ENCODE results near the gene ATP6V1C2.

Gene ATP6V1C2

DNA sequence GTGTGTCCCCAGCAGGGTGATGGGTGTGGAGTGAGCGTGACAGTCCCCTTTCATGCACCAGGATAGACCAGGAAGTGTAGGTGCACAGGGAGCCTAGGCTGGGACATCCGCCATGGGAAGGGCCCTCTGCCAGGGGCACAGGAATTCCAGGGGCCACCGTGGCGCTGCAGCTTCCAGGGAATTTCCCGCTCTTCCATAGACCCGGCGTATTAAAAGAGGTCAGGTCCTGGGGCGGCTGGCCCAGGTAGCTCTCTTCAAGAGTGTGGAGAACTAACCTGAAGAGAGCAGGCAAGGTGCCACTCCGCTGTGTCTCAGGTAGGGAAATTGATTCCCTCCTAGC, 42.0 kb downstream of the ATP6V1C2 start:
- H4K91ac ChIP-seq (ENCODE audit: low read depth, low read length): no peak overlapping the region
- no peaks in the 10 kb centered on the region for H3K27me3 ChIP-seq (ENCODE audit: insufficient read depth, low read length)
- no peak overlapping the region for H2BK12ac ChIP-seq (ENCODE audit: low read length)
- H3K4ac ChIP-seq (ENCODE audit: low read depth, low read length): no peak overlapping the region
- peak overlapping the region; percentile 10 for H2AK5ac ChIP-seq (ENCODE audit: low read length)
- H3K36me3 ChIP-seq (ENCODE audit: control insufficient read depth in 1 of 2, insufficient read depth in 2 of 2, low read length in 2 of 2): peaks cover 0 to 3% of the 10 kb centered on the region in 2 experiments
- no peak overlapping the region for H3K9ac ChIP-seq (ENCODE audit: low read length)
- no peak overlapping the region for H2BK5ac ChIP-seq (ENCODE audit: low read depth, low read length, poor library complexity)
- H3K79me1 ChIP-seq (ENCODE audit: low read length): peaks cover 2% of the 10 kb centered on the region
- H3K4me3 ChIP-seq (ENCODE audit: low read depth, low read length): no peak overlapping the region
- H3K23ac ChIP-seq (ENCODE audit: low read length): no peak overlapping the region
- no peak overlapping the region for H4K8ac ChIP-seq (ENCODE audit: low read depth, low read length)
- no peak overlapping the region for H2BK120ac ChIP-seq (ENCODE audit: insufficient read depth, low read length, poor library complexity)
- no peak overlapping the region for H3K4me2 ChIP-seq (ENCODE audit: low read length)
- no peak for DNase-seq
- H3K27ac ChIP-seq (ENCODE audit: low read depth, low read length): no peak overlapping the region
- no peak overlapping the region for H3K18ac ChIP-seq (ENCODE audit: low read length)
- peaks cover 13 to 14% of the 10 kb centered on the region in 2 experiments for H3K4me1 ChIP-seq (ENCODE audit: control insufficient read depth in 1 of 2, insufficient read depth in 2 of 2, low read length in 2 of 2)
- no peak overlapping the region for H4K12ac ChIP-seq (ENCODE audit: low read depth, low read length)
- H3K79me2 ChIP-seq (ENCODE audit: control insufficient read depth, insufficient read depth, low read length, poor library complexity): no peaks in the 10 kb centered on the region
- no CpG with 5 or more reads among the region's 9 CpGs for WGBS (ENCODE audit: extremely low coverage, insufficient coverage, insufficient read length)
- peaks cover 2% of the 10 kb centered on the region for H3K9me3 ChIP-seq (ENCODE audit: insufficient read depth, low read depth, low read length)
- H2AFZ ChIP-seq (ENCODE audit: insufficient read depth, low read length, poor library complexity): no peak overlapping the region
- H3K14ac ChIP-seq (ENCODE audit: low read length): no peak overlapping the region

DNA sequence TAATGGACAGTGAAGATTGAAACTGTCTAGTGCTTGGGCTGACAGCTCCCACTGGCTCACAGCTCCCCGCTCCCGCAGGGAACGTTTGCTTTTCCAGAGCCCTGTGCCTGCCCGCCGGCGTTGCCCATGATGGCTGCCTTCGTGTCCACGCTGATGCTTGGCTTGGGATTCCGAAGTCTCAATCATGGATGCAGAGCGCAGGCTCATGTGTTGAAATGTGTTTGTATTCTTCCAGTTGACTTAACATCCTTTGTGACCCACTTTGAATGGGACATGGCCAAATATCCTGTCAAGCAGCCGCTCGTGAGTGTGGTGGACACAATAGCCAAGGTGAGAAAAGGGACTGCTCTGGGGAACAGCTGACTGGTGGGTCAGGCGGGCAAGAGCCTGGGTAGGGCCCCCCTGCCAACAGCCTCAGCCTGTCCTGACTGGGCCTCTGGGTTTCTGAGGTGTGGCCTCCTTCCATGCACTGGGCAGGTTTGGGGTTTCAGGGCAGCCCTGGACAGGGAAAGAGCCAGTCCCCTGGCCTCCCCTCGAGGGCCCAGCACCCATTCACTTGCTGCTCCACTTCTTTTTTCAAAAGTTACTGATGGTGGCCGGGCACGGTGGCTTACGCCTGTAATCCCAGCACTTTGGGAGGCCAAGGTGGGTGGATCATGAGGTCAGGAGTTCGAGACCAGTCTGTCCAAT, 42.8 kb downstream of the ATP6V1C2 start:
- peaks cover 2% of the 10 kb centered on the region for H3K9me3 ChIP-seq (ENCODE audit: insufficient read depth, low read depth, low read length)
- no peaks in the 10 kb centered on the region for H3K79me2 ChIP-seq (ENCODE audit: control insufficient read depth, insufficient read depth, low read length, poor library complexity)
- no peak overlapping the region for H4K91ac ChIP-seq (ENCODE audit: low read depth, low read length)
- no peak overlapping the region for H2BK120ac ChIP-seq (ENCODE audit: insufficient read depth, low read length, poor library complexity)
- no peak overlapping the region for H2BK5ac ChIP-seq (ENCODE audit: low read depth, low read length, poor library complexity)
- no peak overlapping the region for H3K4me3 ChIP-seq (ENCODE audit: low read depth, low read length)
- DNase-seq: no peak
- H3K27ac ChIP-seq (ENCODE audit: low read depth, low read length): no peak overlapping the region
- H3K27me3 ChIP-seq (ENCODE audit: insufficient read depth, low read length): no peaks in the 10 kb centered on the region
- H2BK12ac ChIP-seq (ENCODE audit: low read length): no peak overlapping the region
- no peak overlapping the region for H2AK5ac ChIP-seq (ENCODE audit: low read length)
- no peak overlapping the region for H4K12ac ChIP-seq (ENCODE audit: low read depth, low read length)
- peaks cover 12 to 13% of the 10 kb centered on the region in 2 experiments for H3K4me1 ChIP-seq (ENCODE audit: control insufficient read depth in 1 of 2, insufficient read depth in 2 of 2, low read length in 2 of 2)
- H2AFZ ChIP-seq (ENCODE audit: insufficient read depth, low read length, poor library complexity): no peak overlapping the region
- H4K8ac ChIP-seq (ENCODE audit: low read depth, low read length): no peak overlapping the region
- no peak overlapping the region for H3K4ac ChIP-seq (ENCODE audit: low read depth, low read length)
- no peak overlapping the region for H3K4me2 ChIP-seq (ENCODE audit: low read length)
- H3K18ac ChIP-seq (ENCODE audit: low read length): no peak overlapping the region
- no peak overlapping the region for H3K23ac ChIP-seq (ENCODE audit: low read length)
- H3K36me3 ChIP-seq (ENCODE audit: control insufficient read depth in 1 of 2, insufficient read depth in 2 of 2, low read length in 2 of 2): peaks cover 2% of the 10 kb centered on the region in 2 experiments
- no peak overlapping the region for H3K9ac ChIP-seq (ENCODE audit: low read length)
- H3K14ac ChIP-seq (ENCODE audit: low read length): no peak overlapping the region
- H3K79me1 ChIP-seq (ENCODE audit: low read length): no peaks in the 10 kb centered on the region
- WGBS (ENCODE audit: extremely low coverage, insufficient coverage, insufficient read length): no CpG with 5 or more reads among the region's 18 CpGs

DNA sequence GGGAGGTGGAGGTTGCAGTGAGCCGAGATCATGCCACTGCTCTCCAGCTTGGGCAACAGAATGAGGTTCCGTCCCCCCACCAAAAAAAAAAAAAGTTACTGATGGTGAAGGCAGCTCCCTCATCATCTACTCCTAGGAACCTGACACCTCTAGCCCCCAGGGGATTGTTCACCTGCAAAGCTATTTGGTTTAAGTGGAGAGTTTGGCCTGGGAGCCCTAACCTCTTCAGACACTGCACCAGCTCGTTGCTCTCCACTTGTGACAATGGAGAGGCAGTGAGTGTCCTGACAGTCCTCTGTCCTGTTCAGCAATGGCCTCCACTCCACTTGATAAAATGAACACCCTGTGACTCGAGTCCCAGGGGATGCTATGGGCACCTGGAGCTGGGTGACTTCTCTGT, 43.5 kb downstream of the ATP6V1C2 start:
- DNase-seq: no peak
- peaks cover 0 to 2% of the 10 kb centered on the region in 2 experiments for H3K36me3 ChIP-seq (ENCODE audit: control insufficient read depth in 1 of 2, insufficient read depth in 2 of 2, low read length in 2 of 2)
- no peak overlapping the region for H2BK5ac ChIP-seq (ENCODE audit: low read depth, low read length, poor library complexity)
- no peak overlapping the region for H2BK120ac ChIP-seq (ENCODE audit: insufficient read depth, low read length, poor library complexity)
- H3K4me2 ChIP-seq (ENCODE audit: low read length): no peak overlapping the region
- WGBS (ENCODE audit: extremely low coverage, insufficient coverage, insufficient read length): no CpG with 5 or more reads among the region's 4 CpGs
- H3K4me3 ChIP-seq (ENCODE audit: low read depth, low read length): no peak overlapping the region
- no peak overlapping the region for H3K14ac ChIP-seq (ENCODE audit: low read length)
- no peaks in the 10 kb centered on the region for H3K79me1 ChIP-seq (ENCODE audit: low read length)
- peak overlapping the region; percentile 40 for H4K91ac ChIP-seq (ENCODE audit: low read depth, low read length)
- H2BK12ac ChIP-seq (ENCODE audit: low read length): no peak overlapping the region
- H2AFZ ChIP-seq (ENCODE audit: insufficient read depth, low read length, poor library complexity): no peak overlapping the region
- no peak overlapping the region for H3K9ac ChIP-seq (ENCODE audit: low read length)
- H3K79me2 ChIP-seq (ENCODE audit: control insufficient read depth, insufficient read depth, low read length, poor library complexity): no peaks in the 10 kb centered on the region
- H3K27me3 ChIP-seq (ENCODE audit: insufficient read depth, low read length): no peaks in the 10 kb centered on the region
- H2AK5ac ChIP-seq (ENCODE audit: low read length): no peak overlapping the region
- no peak overlapping the region for H3K18ac ChIP-seq (ENCODE audit: low read length)
- H4K12ac ChIP-seq (ENCODE audit: low read depth, low read length): no peak overlapping the region
- H3K9me3 ChIP-seq (ENCODE audit: insufficient read depth, low read depth, low read length): peaks cover 2% of the 10 kb centered on the region
- no peak overlapping the region for H3K4ac ChIP-seq (ENCODE audit: low read depth, low read length)
- peaks cover 12 to 13% of the 10 kb centered on the region in 2 experiments for H3K4me1 ChIP-seq (ENCODE audit: control insufficient read depth in 1 of 2, insufficient read depth in 2 of 2, low read length in 2 of 2)
- peak overlapping the region; percentile 36 for H4K8ac ChIP-seq (ENCODE audit: low read depth, low read length)
- H3K23ac ChIP-seq (ENCODE audit: low read length): no peak overlapping the region
- H3K27ac ChIP-seq (ENCODE audit: low read depth, low read length): no peak overlapping the region

DNA sequence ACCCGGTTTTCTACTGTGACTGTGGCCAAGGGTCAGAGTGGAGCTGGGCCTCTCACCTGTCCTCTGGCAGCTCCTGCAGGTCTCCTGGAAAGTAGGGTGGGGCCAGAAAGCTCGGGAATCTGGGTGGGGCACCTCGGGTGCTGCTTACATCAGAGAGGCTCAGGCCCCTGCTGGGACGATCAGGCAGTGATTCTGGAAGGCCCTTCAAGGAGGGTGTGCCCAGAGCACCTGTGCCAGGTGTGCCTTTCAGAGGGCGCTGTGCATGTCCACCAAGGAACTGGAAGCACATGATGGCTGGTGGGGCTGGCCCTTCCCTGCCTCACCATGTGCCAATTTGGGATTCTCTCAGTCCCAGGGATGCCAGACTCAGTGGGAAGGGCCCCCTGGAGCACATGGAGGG, 44.0 kb downstream of the ATP6V1C2 start:
- WGBS (ENCODE audit: extremely low coverage, insufficient coverage, insufficient read length): no CpG with 5 or more reads among the region's 5 CpGs
- H3K36me3 ChIP-seq (ENCODE audit: control insufficient read depth in 1 of 2, insufficient read depth in 2 of 2, low read length in 2 of 2): peaks cover 0 to 2% of the 10 kb centered on the region in 2 experiments
- no peaks in the 10 kb centered on the region for H3K79me1 ChIP-seq (ENCODE audit: low read length)

More for the DNA sequence above, 44.0 kb downstream of the ATP6V1C2 start:
- no peaks in the 10 kb centered on the region for H3K27me3 ChIP-seq (ENCODE audit: insufficient read depth, low read length)
- no peak overlapping the region for H2BK12ac ChIP-seq (ENCODE audit: low read length)
- H3K9me3 ChIP-seq (ENCODE audit: insufficient read depth, low read depth, low read length): peaks cover 2% of the 10 kb centered on the region
- no peak overlapping the region for H2AK5ac ChIP-seq (ENCODE audit: low read length)
- peak in 1 of 2 donors; percentile 25 for DNase-seq
- no peak overlapping the region for H3K14ac ChIP-seq (ENCODE audit: low read length)
- H3K4me1 ChIP-seq (ENCODE audit: control insufficient read depth in 1 of 2, insufficient read depth in 2 of 2, low read length in 2 of 2): peaks cover 12 to 13% of the 10 kb centered on the region in 2 experiments
- no peak overlapping the region for H3K23ac ChIP-seq (ENCODE audit: low read length)
- H4K91ac ChIP-seq (ENCODE audit: low read depth, low read length): peak overlapping the region; percentile 40
- H3K9ac ChIP-seq (ENCODE audit: low read length): no peak overlapping the region
- H2BK120ac ChIP-seq (ENCODE audit: insufficient read depth, low read length, poor library complexity): no peak overlapping the region
- no peak overlapping the region for H3K4me3 ChIP-seq (ENCODE audit: low read depth, low read length)
- no peak overlapping the region for H2AFZ ChIP-seq (ENCODE audit: insufficient read depth, low read length, poor library complexity)
- H3K4me2 ChIP-seq (ENCODE audit: low read length): no peak overlapping the region
- H3K18ac ChIP-seq (ENCODE audit: low read length): no peak overlapping the region
- no peaks in the 10 kb centered on the region for H3K79me2 ChIP-seq (ENCODE audit: control insufficient read depth, insufficient read depth, low read length, poor library complexity)
- H3K4ac ChIP-seq (ENCODE audit: low read depth, low read length): no peak overlapping the region
- no peak overlapping the region for H2BK5ac ChIP-seq (ENCODE audit: low read depth, low read length, poor library complexity)
- no peak overlapping the region for H3K27ac ChIP-seq (ENCODE audit: low read depth, low read length)
- no peak overlapping the region for H4K8ac ChIP-seq (ENCODE audit: low read depth, low read length)
- no peak overlapping the region for H4K12ac ChIP-seq (ENCODE audit: low read depth, low read length)

All from trophoblast cell (in vitro differentiated cells and primary cell).